GM18520 (cell line): Measurements from ENCODE around the gene WNT6.

Experiments
- ATAC-seq: cut with Tn5 transposase; IDR thresholded peaks from one replicate; pipeline ENCODE4 v1.9.1; 2021; ENCODE audit not compliant: unreplicated experiment

WNT6 gene

GRCh38 chr2:218877331-218877730 lies 17.7 kb downstream of the WNT6 start:
- ATAC-seq: no peak

GRCh38 chr2:218877891-218878290 lies 18.3 kb downstream of the WNT6 start:
- ATAC-seq: no peak

GRCh38 chr2:218878486-218878885 lies 18.9 kb downstream of the WNT6 start:
- ATAC-seq: no peak

- ATAC-seq: no peak
Observed at GRCh38 chr2:218878926-218879761, 19.5 kb downstream of the WNT6 start.

GRCh38 chr2:218879776-218880101 lies 20.1 kb downstream of the WNT6 start:
- ATAC-seq: no peak

GRCh38 chr2:218880102-218880858 lies 20.7 kb downstream of the WNT6 start, which contains the start of gene WNT10A:
TSS of gene WNT10A (plus strand) at chr2:218880852. CDS start at chr2:218880996, 144 bp downstream.
- peak; percentile 44 for ATAC-seq

GRCh38 chr2:218880859-218881594 lies 21.4 kb downstream of the WNT6 start:
- ATAC-seq: peak; percentile 4

- no peak for ATAC-seq
Observed at GRCh38 chr2:218881744-218882460, 22.3 kb downstream of the WNT6 start.

- no peak for ATAC-seq
Observed at GRCh38 chr2:218882461-218882816, 22.8 kb downstream of the WNT6 start.

GRCh38 chr2:218882866-218883366 lies 23.3 kb downstream of the WNT6 start:
- ATAC-seq: no peak

GRCh38 chr2:218883491-218884490 lies 24.2 kb downstream of the WNT6 start:
- ATAC-seq: no peak

- ATAC-seq: no peak
Observed at GRCh38 chr2:218884519-218884918, 24.9 kb downstream of the WNT6 start.

- ATAC-seq: peak; percentile 42
Observed at GRCh38 chr2:218885981-218886947, 26.7 kb downstream of the WNT6 start.

GRCh38 chr2:218887079-218887478 lies 27.5 kb downstream of the WNT6 start:
- no peak for ATAC-seq

GRCh38 chr2:218888341-218888740 lies 28.7 kb downstream of the WNT6 start:
- no peak for ATAC-seq

GRCh38 chr2:218889937-218890336 lies 30.3 kb downstream of the WNT6 start:
- ATAC-seq: no peak

- ATAC-seq: no peak
Observed at GRCh38 chr2:218890369-218890768, 30.8 kb downstream of the WNT6 start.
